HepG2 (cell line): ENCODE measurements around the gene PPP1R8. TPM values are rescaled to one million over a fixed set of nuclear protein-coding genes. Genes with fewer than 3 reads are reported as not detected.

Experiments used
- ATAC-seq: fragments of 200-7000 bp; cut with Tn5 transposase; 3 replicates; pipeline ENCODE4 v1.9.1; 2020; ENCODE audit warnings: mild to moderate bottlenecking, moderate library complexity
- BruUV-seq: library from RNA; stranded (reverse); fragments of 400-500 nt; replicated peaks from 2 replicates; lab custom pipeline; 2021; lab: Mats Ljungman, UMichigan
- CTCF ChIA-PET: fragments of 300-600 bp; formaldehyde crosslinking; extraction: SDS; loops from one replicate; lab custom pipeline; 2021; ENCODE audit warnings: low total read pairs, inconsistent platforms, low intra/inter-chr PET ratio; lab: Yijun Ruan, JAX
- POLR2A ChIA-PET: fragments of 350-600 bp; sonication (Branson Sonifier 250); formaldehyde crosslinking; loops from one replicate; lab custom pipeline; 2020; ENCODE audit warnings: antibody characterized with exemption, inconsistent platforms; lab: Yijun Ruan, JAX
- DNase-seq: peaks from one replicate; pipeline ENCODE4 v3.0.0-alpha.2; 2015; ENCODE audit warnings: low spot score
- FAIRE-seq: peaks from 3 replicates; lab custom pipeline; 2011; peaks lifted over from hg19 to GRCh38; lab: Jason Lieb, UNC
- H2AFZ ChIP-seq: one replicate; pipeline ENCODE4 v1.6.1; 2011; ENCODE audit warnings: low read length, inconsistent platforms
- H3K27ac ChIP-seq: fragments of 300-600 bp; 3 replicates; pipeline ENCODE4 v1.8.0; 2011; ENCODE audit warnings: mixed run types, mild to moderate bottlenecking, mixed read lengths, low read length, inconsistent platforms; ENCODE audit not compliant: insufficient read depth; ENCODE audit errors: extremely low read length
- H3K27me3 ChIP-seq, 2 experiments: fragments of 200-600 bp in 1 of 2; 2 replicates in 1 of 2; 3 replicates in 1 of 2; pipeline versions ENCODE4 v1.6.0 to v1.8.0; 2011; ENCODE audit warnings: low read length in 2 of 2, mild to moderate bottlenecking in 2 of 2, moderate library complexity in 2 of 2, inconsistent platforms in 1 of 2; ENCODE audit not compliant: insufficient read depth in 2 of 2, control insufficient read depth in 1 of 2
- H3K36me3 ChIP-seq, 2 experiments: fragments of 200-600 bp in 1 of 2; replicated peaks in 1 of 2; 2 replicates in 1 of 2; 3 replicates in 1 of 2; pipeline versions ENCODE4 v1.5.1 to v1.8.0; 2011; ENCODE audit warnings: low read length in 2 of 2, inconsistent platforms in 1 of 2; ENCODE audit not compliant: insufficient read depth in 2 of 2, control insufficient read depth in 1 of 2
- H3K4me1 ChIP-seq: 2 replicates; pipeline ENCODE4 v1.5.1; 2012; ENCODE audit warnings: low read length, inconsistent platforms; ENCODE audit not compliant: insufficient read depth
- H3K4me2 ChIP-seq: 2 replicates; pipeline ENCODE4 v1.6.0; 2011; ENCODE audit warnings: low read depth, low read length, inconsistent platforms
- H3K4me3 ChIP-seq, 3 experiments: fragments of 200-600 bp in 1 of 3; sonication (generic), shearing (Covaris generic) in 1 of 3; replicated peaks in 1 of 3; 2 replicates each; pipeline ENCODE4 v1.5.1; 2011 to 2016; ENCODE audit warnings: low read length in 3 of 3, inconsistent platforms in 2 of 3, low read depth in 2 of 3, mild to moderate bottlenecking in 2 of 3, control low read depth in 1 of 3, mixed read lengths in 1 of 3; ENCODE audit not compliant: insufficient read depth in 1 of 3
- H3K79me2 ChIP-seq: one replicate; pipeline ENCODE4 v1.6.1; 2011; ENCODE audit warnings: low read length, inconsistent platforms; ENCODE audit not compliant: insufficient read depth
- H3K9ac ChIP-seq: 2 replicates; pipeline ENCODE4 v1.6.0; 2011; ENCODE audit warnings: mild to moderate bottlenecking, low read depth, low read length, inconsistent platforms; ENCODE audit not compliant: insufficient read depth
- H3K9me3 ChIP-seq: 2 replicates; pipeline ENCODE4 v1.5.1; 2012; ENCODE audit warnings: mild to moderate bottlenecking, low read length
- H4K20me1 ChIP-seq: 2 replicates; pipeline ENCODE4 v1.6.0; 2011; ENCODE audit warnings: inconsistent platforms, mild to moderate bottlenecking, low read length, moderate library complexity; ENCODE audit not compliant: insufficient read depth
- BCL3 ChIP-seq: sonication (generic); formaldehyde crosslinking; IDR thresholded peaks from 2 replicates; pipeline ENCODE4 v1.5.1; 2020; ENCODE audit warnings: mild to moderate bottlenecking, missing genetic modification reagents, moderate library complexity
- CSRNP2 ChIP-seq: sonication (generic); formaldehyde crosslinking; conservative IDR thresholded peaks from 2 replicates; pipeline ENCODE4 v1.8.0; 2022; ENCODE audit warnings: low read depth, missing genetic modification reagents
- LCORL ChIP-seq, 2 experiments: fragments of 450-650 bp in 1 of 2; sonication (generic) in 1 of 2; formaldehyde crosslinking in 1 of 2; IDR thresholded peaks; 2 replicates each; pipeline versions ENCODE4 v1.5.0 to v1.6.1; 2017 to 2020; ENCODE audit warnings: antibody characterized with exemption in 1 of 2, missing genetic modification reagents in 1 of 2
- MAZ ChIP-seq, 2 experiments: sonication (generic) in 1 of 2; formaldehyde crosslinking in 1 of 2; IDR thresholded peaks; 2 replicates each; pipeline versions ENCODE4 v1.5.0 to v1.6.1; 2012 to 2020; ENCODE audit warnings: low read depth in 2 of 2, mild to moderate bottlenecking in 2 of 2, borderline replicate concordance in 1 of 2, improper control_type of control experiment in 1 of 2, low read length in 1 of 2, missing genetic modification reagents in 1 of 2, moderate library complexity in 1 of 2
- MBNL3 ChIP-seq: fragments of 250-450 bp; sonication (Bioruptor Pico); conservative IDR thresholded peaks from 2 replicates; pipeline ENCODE4 v1.8.0; 2022; ENCODE audit warnings: mild to moderate bottlenecking, inconsistent platforms
- NFE2 ChIP-seq: sonication (generic); formaldehyde crosslinking; IDR thresholded peaks from 2 replicates; pipeline ENCODE4 v1.4.0; 2020; ENCODE audit warnings: missing genetic modification reagents
- NONO ChIP-seq, 2 experiments: fragments of 450-650 bp in 1 of 2; sonication (generic) in 1 of 2; formaldehyde crosslinking in 1 of 2; IDR thresholded peaks in 1 of 2; conservative IDR thresholded peaks in 1 of 2; 2 replicates each; pipeline versions ENCODE4 v1.6.1 to v1.8.0; 2017 to 2022; ENCODE audit warnings: mild to moderate bottlenecking in 1 of 2, missing genetic modification reagents in 1 of 2, moderate library complexity in 1 of 2
- PAF1 ChIP-seq: IDR thresholded peaks from 2 replicates; pipeline ENCODE4 v1.6.1; 2016; ENCODE audit warnings: missing genetic modification reagents, missing compliant biosample characterization
- RAD51 ChIP-seq: fragments of 450-650 bp; IDR thresholded peaks from 2 replicates; pipeline ENCODE4 v1.6.1; 2016; ENCODE audit warnings: borderline replicate concordance
- RFXAP ChIP-seq: sonication (generic); formaldehyde crosslinking; IDR thresholded peaks from 2 replicates; pipeline ENCODE4 v1.4.0; 2020; ENCODE audit warnings: missing genetic modification reagents, borderline replicate concordance
- RNF2 ChIP-seq: fragments of 450-650 bp; conservative IDR thresholded peaks from 2 replicates; pipeline ENCODE4 v1.6.1; 2016; ENCODE audit warnings: low read depth
- RXRA ChIP-seq: sonication (generic); formaldehyde crosslinking; IDR thresholded peaks from 2 replicates; pipeline ENCODE4 v1.5.1; 2020; ENCODE audit warnings: missing genetic modification reagents
- SALL1 ChIP-seq: sonication (generic); formaldehyde crosslinking; IDR thresholded peaks from 2 replicates; pipeline ENCODE4 v1.8.0; 2022; ENCODE audit warnings: mild to moderate bottlenecking, missing genetic modification reagents
- TAF15 ChIP-seq: fragments of 200-400 bp; formaldehyde crosslinking; IDR thresholded peaks from one replicate; pipeline ENCODE4 v1.6.1; 2018; ENCODE audit warnings: mild to moderate bottlenecking, low read depth, low read length; ENCODE audit not compliant: poor library complexity, severe bottlenecking
- TEAD3 ChIP-seq: optimal IDR thresholded peaks from 2 replicates; pipeline ENCODE3; 2016; ENCODE audit warnings: borderline replicate concordance
- XBP1 ChIP-seq: sonication (generic); formaldehyde crosslinking; IDR thresholded peaks from 2 replicates; pipeline ENCODE4 v1.5.0; 2020; ENCODE audit warnings: missing genetic modification reagents
- ZBTB42 ChIP-seq: sonication (generic); formaldehyde crosslinking; IDR thresholded peaks from 2 replicates; pipeline ENCODE4 v1.5.0; 2020; ENCODE audit warnings: mild to moderate bottlenecking, missing genetic modification reagents
- ZNF10 ChIP-seq: sonication (generic); formaldehyde crosslinking; IDR thresholded peaks from 2 replicates; pipeline ENCODE4 v1.4.0; 2020; ENCODE audit warnings: mild to moderate bottlenecking, low read depth, missing genetic modification reagents, borderline replicate concordance
- ZNF563 ChIP-seq: sonication (generic); formaldehyde crosslinking; IDR thresholded peaks from 2 replicates; pipeline ENCODE4 v1.8.0; 2022; ENCODE audit warnings: mild to moderate bottlenecking, moderate library complexity, missing genetic modification reagents
- ZNF569 ChIP-seq: sonication (generic); formaldehyde crosslinking; IDR thresholded peaks from 2 replicates; pipeline ENCODE4 v1.5.0; 2020; ENCODE audit warnings: mild to moderate bottlenecking, missing genetic modification reagents, moderate library complexity, borderline replicate concordance
- ZNF674 ChIP-seq: sonication (generic); formaldehyde crosslinking; IDR thresholded peaks from 2 replicates; pipeline ENCODE4 v1.5.0; 2020; ENCODE audit warnings: low read depth, mild to moderate bottlenecking, missing genetic modification reagents
- ZNF83 ChIP-seq: sonication (generic); formaldehyde crosslinking; IDR thresholded peaks from 2 replicates; pipeline ENCODE4 v1.4.0; 2020; ENCODE audit warnings: missing genetic modification reagents, mild to moderate bottlenecking, borderline replicate concordance
- WGBS: methylation state at CpG from one replicate; pipeline ENCODE4 v1.1.6; 2017; ENCODE audit warnings: low lambda C conversion rate; 5-methylcytosine and 5-hydroxymethylcytosine counted together
- in situ Hi-C: cut with HindIII; loops from 2 replicates; pipeline ENCODE4 v1.10.0; 2017; ENCODE audit warnings: low pct_unique_long_range_greater_than_20kb; ENCODE audit not compliant: extremely low pct_ligation_motif_present
- intact Hi-C: fragments of 100-400 bp; cut with micrococcal nuclease; formaldehyde crosslinking; loops from one replicate; pipeline ENCODE4 v1.10.0; 2022; ENCODE audit not compliant: unreplicated experiment
- polyA plus RNA-seq, 8 experiments: library from polyadenylated mRNA; depleted of rRNA in 3 of 8; stranded (reverse) in 7 of 8; unstranded in 1 of 8; fragments of >200 nt; fragmentation: Illumina TruSeq in 4 of 8; extraction: Trizol in 4 of 8; gene quantifications; 2 replicates each; pipeline versions ENCODE4 v1.2.1 to v1.2.3, GENCODE V29; 2011 to 2016; ENCODE audit warnings: low read depth in 4 of 8, missing spikeins in 1 of 8, mixed read lengths in 1 of 8; ENCODE audit not compliant: insufficient read depth in 1 of 8
- total RNA-seq, 5 experiments: library from RNA; depleted of rRNA; stranded (reverse); fragments of >200 nt; fragmentation: Illumina TruSeq; extraction: Trizol; gene quantifications; 2 replicates each; pipeline ENCODE4 v1.2.3, GENCODE V29; 2016; ENCODE audit warnings: low read depth in 1 of 5

PPP1R8 gene
- total and polyA plus RNA-seq, 2 of the 13 experiments (the other 11 are each of a cell fraction or from before 2014, with no cell fraction given): 38.3 to 62.2 TPM

DNA sequence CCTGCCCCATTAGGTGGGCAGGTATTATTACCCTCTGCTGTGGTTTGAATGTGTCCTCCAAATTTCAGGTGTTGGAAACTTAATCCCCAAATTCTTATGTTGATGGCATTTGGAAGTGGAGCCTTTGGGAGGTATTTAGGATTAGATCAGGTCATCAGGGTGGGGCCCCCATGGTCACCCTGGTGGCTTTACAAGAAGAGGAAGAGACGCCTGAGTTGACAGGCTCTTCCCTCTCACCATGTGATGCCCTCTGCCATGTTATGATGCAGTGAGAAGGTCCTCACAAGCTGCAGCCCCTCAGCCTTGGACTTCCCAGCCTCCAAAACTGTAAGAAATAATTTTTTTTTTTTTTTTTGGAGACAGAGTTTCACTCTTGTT lies 32.9 kb downstream of the PPP1R8 start (continued):
- TF ChIP-seq CSRNP2 (CRISPR knock-in tag) (no peak), TAF15 (no peak), TEAD3 (CRISPR knock-in tag) (no peak), MAZ (IDR thresholded peaks at IDR 0.05; ENCODE audit: borderline replicate concordance, low read depth, low read length) (no peak), MAZ (CRISPR knock-in tag; IDR thresholded peaks at IDR 0.05; ENCODE audit: low read depth) (no peak), BCL3 (CRISPR knock-in tag) (no peak), ZNF10 (CRISPR knock-in tag) (no peak), NONO (IDR thresholded peaks at IDR 0.05) (no peak), NONO (CRISPR knock-in tag; conservative IDR thresholded peaks at IDR 0.05) (no peak), SALL1 (no peak)
- TF ChIP-seq, all 625 proteins: peak for 0

GRCh38 chr1:27864264-27864895 lies 33.8 kb downstream of the PPP1R8 start:
- no peak for DNase-seq
- FAIRE-seq: no peak
- 63% methylated on average over 8 of the region's 8 CpGs for WGBS
- TF ChIP-seq ZNF674 (CRISPR knock-in tag) (no peak), RFXAP (CRISPR knock-in tag) (no peak), NFE2 (CRISPR knock-in tag) (no peak), ZBTB42 (CRISPR knock-in tag) (no peak), ZNF563 (CRISPR knock-in tag) (no peak), RXRA (CRISPR knock-in tag) (no peak), PAF1 (CRISPR knock-in tag) (no peak), MBNL3 (CRISPR knock-in tag) (no peak), XBP1 (no peak), RAD51 (no peak), ZNF569 (no peak), RNF2 (no peak), ZNF83 (CRISPR knock-in tag) (no peak), LCORL (IDR thresholded peaks at IDR 0.05) (no peak), LCORL (CRISPR knock-in tag; IDR thresholded peaks at IDR 0.05) (no peak)

More at GRCh38 chr1:27864264-27864895, 33.8 kb downstream of the PPP1R8 start:
- H2AFZ ChIP-seq: no peak overlapping the region
- H3K27me3 ChIP-seq: peaks cover 0 to 3% of the 10 kb centered on the region in 2 experiments; a peak in 1 of 5 replicates
- no peaks in the 10 kb centered on the region for H3K9me3 ChIP-seq
- H3K36me3 ChIP-seq: no peaks in the 10 kb centered on the region
- H3K4me3 ChIP-seq: no peak overlapping the region
- H3K4me2 ChIP-seq: no peak overlapping the region
- peaks cover 36% of the 10 kb centered on the region for H3K4me1 ChIP-seq
- H4K20me1 ChIP-seq: no peaks in the 10 kb centered on the region
- no TSS peak for BruUV-seq
- no peaks in the 10 kb centered on the region for H3K79me2 ChIP-seq
- H3K27ac ChIP-seq: no peak overlapping the region
- ChIA-PET POLR2A (no interaction called here), CTCF (no interaction called here)
- no peak for ATAC-seq
- H3K9ac ChIP-seq: no peak overlapping the region
- in situ Hi-C loops: loop anchor here (10.0 kb wide), 1 partner anchor 340 kb away; no protein-coding TSS in a partner anchor
- intact Hi-C loops: loop anchor here (10.0 kb wide), 1 partner anchor 60 kb away; no protein-coding TSS in a partner anchor
